ENCODE results near the gene SLC26A1.

Gene SLC26A1

GRCh38 chr4:964346-965025 is 28.7 kb downstream of the SLC26A1 start:
- no peak for FAIRE-seq

GRCh38 chr4:963276-964225 is 29.7 kb downstream of the SLC26A1 start:
- no peak for FAIRE-seq

- no peak for FAIRE-seq
Observed at GRCh38 chr4:962231-963208, 30.7 kb downstream of the SLC26A1 start.

- FAIRE-seq = no peak
Observed at GRCh38 chr4:961351-962230, 31.6 kb downstream of the SLC26A1 start.

- FAIRE-seq = no peak
Observed at GRCh38 chr4:960636-961350, 32.4 kb downstream of the SLC26A1 start.

- FAIRE-seq = no peak
Observed at GRCh38 chr4:960140-960635, 33.0 kb downstream of the SLC26A1 start.

GRCh38 chr4:959338-960139 is 33.7 kb downstream of the SLC26A1 start:
- FAIRE-seq = no peak

- no peak for FAIRE-seq
Observed at GRCh38 chr4:958696-959337, 34.4 kb downstream of the SLC26A1 start.

- no peak for FAIRE-seq
Observed at GRCh38 chr4:958314-958665, 34.9 kb downstream of the SLC26A1 start.

GRCh38 chr4:957581-958313 is 35.5 kb downstream of the SLC26A1 start:
- FAIRE-seq = no peak

- FAIRE-seq = no peak
Observed at GRCh38 chr4:957231-957580, 36.0 kb downstream of the SLC26A1 start.

- no peak for FAIRE-seq
Observed at GRCh38 chr4:956531-957230, 36.5 kb downstream of the SLC26A1 start.

- FAIRE-seq = no peak
Observed at GRCh38 chr4:955931-956381, 37.2 kb downstream of the SLC26A1 start.

- no peak for FAIRE-seq
Observed at GRCh38 chr4:955161-955921, 37.9 kb downstream of the SLC26A1 start.

- no peak for FAIRE-seq
Observed at GRCh38 chr4:954211-955020, 38.8 kb downstream of the SLC26A1 start.

- FAIRE-seq = no peak
Observed at GRCh38 chr4:953574-953915, 39.7 kb downstream of the SLC26A1 start.
